Measurements from ENCODE around the gene MGARP.

MGARP gene

GRCh38 chr4:139297001-139297410 is 17.0 kb upstream of the MGARP start:
- CTCF ChIA-PET = interaction anchor here (0.8 to 4.8 kb wide), 25 partner anchors 8 to 267 kb away, joined by 3 to 36 read pairs (median 12); partner anchors contain the start of genes ELF2 and MGARP
- no peak for DNase-seq (ENCODE audit: low read depth, low spot score)

GRCh38 chr4:139295942-139296299 is 15.9 kb upstream of the MGARP start:
- no peak for TF ChIP-seq CTCF (IDR thresholded peaks at IDR 0.05; ENCODE audit: insufficient read depth, low read length, missing control alignments)
- ChIA-PET POLR2A (interaction anchor here (0.6 to 0.9 kb wide), 2 partner anchors 13 to 263 kb away, joined by 3 read pairs; no protein-coding TSS in a partner anchor), CTCF (interaction anchor here (0.6 to 4.8 kb wide), 51 partner anchors 9 to 266 kb away, joined by 3 to 36 read pairs (median 5); partner anchors contain the start of genes ELF2 and MGARP)
- no peak for DNase-seq (ENCODE audit: low read depth, low spot score)
- H3K4me3 ChIP-seq (ENCODE audit: low read depth, low read length) = peak overlapping the region; percentile 16; the same call in 1 of the 2 replicates

More at GRCh38 chr4:139297001-139297410, 17.0 kb upstream of the MGARP start:
- POLR2A ChIA-PET = interaction anchor here (0.9 kb wide), 1 partner anchor 264 kb away, joined by 3 read pairs; no protein-coding TSS in a partner anchor
- no peak overlapping the region for H3K4me3 ChIP-seq (ENCODE audit: low read depth, low read length)
- no peak for TF ChIP-seq CTCF (IDR thresholded peaks at IDR 0.05; ENCODE audit: insufficient read depth, low read length, missing control alignments)

- TF ChIP-seq CTCF (IDR thresholded peaks at IDR 0.05; ENCODE audit: insufficient read depth, low read length, missing control alignments) = peak; percentile 97
- H3K4me3 ChIP-seq (ENCODE audit: low read depth, low read length) = peak overlapping the region; percentile 76
- ChIA-PET CTCF (interaction anchor here (0.6 to 4.8 kb wide), 49 partner anchors 9 to 266 kb away, joined by 3 to 36 read pairs (median 5); partner anchors contain the start of genes ELF2 and MGARP), POLR2A (interaction anchor here (0.6 to 0.9 kb wide), 2 partner anchors 13 to 41 kb away, joined by 3 read pairs; no protein-coding TSS in a partner anchor)
- DNase-seq (ENCODE audit: low read depth, low spot score) = peak; percentile 63
These were observed 15.3 kb upstream of the MGARP start for GRCh38 chr4:139295206-139295941.

GRCh38 chr4:139286186-139286698 is 6.2 kb upstream of the MGARP start:
- CTCF ChIA-PET = interaction anchor here (1.0 to 4.7 kb wide), 3 partner anchors 10 to 59 kb away, joined by 3 to 29 read pairs (median 5); no protein-coding TSS in a partner anchor
- TF ChIP-seq CTCF (IDR thresholded peaks at IDR 0.05; ENCODE audit: insufficient read depth, low read length, missing control alignments) = no peak
- H3K4me3 ChIP-seq (ENCODE audit: low read depth, low read length) = no peak overlapping the region
- POLR2A ChIA-PET = no interaction called here
- DNase-seq (ENCODE audit: low read depth, low spot score) = no peak

GRCh38 chr4:139282721-139283075 is 2.7 kb upstream of the MGARP start:
- TF ChIP-seq CTCF (IDR thresholded peaks at IDR 0.05; ENCODE audit: insufficient read depth, low read length, missing control alignments) = no peak
- ChIA-PET CTCF (interaction anchor here (1.1 to 3.5 kb wide), 3 partner anchors 10 to 183 kb away, joined by 3 to 36 read pairs (median 14); no protein-coding TSS in a partner anchor), POLR2A (interaction anchor here (1.1 kb wide), 1 partner anchor 13 kb away, joined by 3 read pairs; no protein-coding TSS in a partner anchor)
- no peak for DNase-seq (ENCODE audit: low read depth, low spot score)
- H3K4me3 ChIP-seq (ENCODE audit: low read depth, low read length) = no peak overlapping the region

Data from AG04449 (cell line).